Cardiac fibroblast (primary cell): Measurements from ENCODE around the gene PDE4D.

Experiments
- DNase-seq, 2 donors: peaks; one replicate each; pipeline versions ENCODE4 v3.0.0 to v3.0.0-alpha.2; 2010; ENCODE audit warnings: low read depth in 2 of 2
- H3K4me3 ChIP-seq, 2 donors: replicated peaks in 1 of 2; 1 replicate in 1 of 2; 2 replicates in 1 of 2; pipeline ENCODE4 v1.5.1; 2011; ENCODE audit warnings: low read depth in 2 of 2, low read length in 2 of 2, mild to moderate bottlenecking in 2 of 2, moderate library complexity in 1 of 2
- CTCF ChIP-seq: IDR thresholded peaks from one replicate; pipeline ENCODE4 v1.5.1; 2011; ENCODE audit warnings: low read depth, mild to moderate bottlenecking, low read length, inconsistent platforms

Gene PDE4D

GRCh38 chr5:59483971-59484472 is 409.5 kb downstream of the PDE4D start:
- peak in 1 of 2 donors; percentile 35 for DNase-seq
- no peak overlapping the region for H3K4me3 ChIP-seq
- no peak for TF ChIP-seq CTCF

GRCh38 chr5:59479086-59479485 is 414.4 kb downstream of the PDE4D start:
- no peak for DNase-seq

GRCh38 chr5:59474324-59474723 is 419.2 kb downstream of the PDE4D start:
- H3K4me3 ChIP-seq, result no peak overlapping the region
- TF ChIP-seq CTCF, result no peak
- no peak for DNase-seq

More at GRCh38 chr5:59479086-59479485, 414.4 kb downstream of the PDE4D start:
- no peak overlapping the region for H3K4me3 ChIP-seq
- TF ChIP-seq CTCF, result no peak

GRCh38 chr5:59473611-59474010 is 419.9 kb downstream of the PDE4D start:
- H3K4me3 ChIP-seq, result no peak overlapping the region
- DNase-seq, result no peak
- no peak for TF ChIP-seq CTCF

GRCh38 chr5:59471463-59471862 is 422.1 kb downstream of the PDE4D start:
- TF ChIP-seq CTCF, result no peak
- no peak overlapping the region for H3K4me3 ChIP-seq
- DNase-seq, result no peak

GRCh38 chr5:59467969-59468368 is 425.6 kb downstream of the PDE4D start:
- DNase-seq, result no peak
- no peak overlapping the region for H3K4me3 ChIP-seq
- no peak for TF ChIP-seq CTCF

- H3K4me3 ChIP-seq, result no peak overlapping the region
- peak in 1 of 2 donors; percentile 2 for DNase-seq
- no peak for TF ChIP-seq CTCF
Observed at GRCh38 chr5:59466271-59466670, 427.3 kb downstream of the PDE4D start.
